Measurements from ENCODE around the gene SMC1B. TPM values are rescaled to one million over a fixed set of nuclear protein-coding genes. Genes with fewer than 3 reads are reported as not detected.
A peak's percentile ranks its signal among the peaks of the same experiment; 100 is the strongest.
"Not testable (repeated sequence)": the region's sequence is repeated elsewhere in the genome, so short reads cannot be mapped to it uniquely, and the experiment has no call there.

SMC1B gene, protein sequence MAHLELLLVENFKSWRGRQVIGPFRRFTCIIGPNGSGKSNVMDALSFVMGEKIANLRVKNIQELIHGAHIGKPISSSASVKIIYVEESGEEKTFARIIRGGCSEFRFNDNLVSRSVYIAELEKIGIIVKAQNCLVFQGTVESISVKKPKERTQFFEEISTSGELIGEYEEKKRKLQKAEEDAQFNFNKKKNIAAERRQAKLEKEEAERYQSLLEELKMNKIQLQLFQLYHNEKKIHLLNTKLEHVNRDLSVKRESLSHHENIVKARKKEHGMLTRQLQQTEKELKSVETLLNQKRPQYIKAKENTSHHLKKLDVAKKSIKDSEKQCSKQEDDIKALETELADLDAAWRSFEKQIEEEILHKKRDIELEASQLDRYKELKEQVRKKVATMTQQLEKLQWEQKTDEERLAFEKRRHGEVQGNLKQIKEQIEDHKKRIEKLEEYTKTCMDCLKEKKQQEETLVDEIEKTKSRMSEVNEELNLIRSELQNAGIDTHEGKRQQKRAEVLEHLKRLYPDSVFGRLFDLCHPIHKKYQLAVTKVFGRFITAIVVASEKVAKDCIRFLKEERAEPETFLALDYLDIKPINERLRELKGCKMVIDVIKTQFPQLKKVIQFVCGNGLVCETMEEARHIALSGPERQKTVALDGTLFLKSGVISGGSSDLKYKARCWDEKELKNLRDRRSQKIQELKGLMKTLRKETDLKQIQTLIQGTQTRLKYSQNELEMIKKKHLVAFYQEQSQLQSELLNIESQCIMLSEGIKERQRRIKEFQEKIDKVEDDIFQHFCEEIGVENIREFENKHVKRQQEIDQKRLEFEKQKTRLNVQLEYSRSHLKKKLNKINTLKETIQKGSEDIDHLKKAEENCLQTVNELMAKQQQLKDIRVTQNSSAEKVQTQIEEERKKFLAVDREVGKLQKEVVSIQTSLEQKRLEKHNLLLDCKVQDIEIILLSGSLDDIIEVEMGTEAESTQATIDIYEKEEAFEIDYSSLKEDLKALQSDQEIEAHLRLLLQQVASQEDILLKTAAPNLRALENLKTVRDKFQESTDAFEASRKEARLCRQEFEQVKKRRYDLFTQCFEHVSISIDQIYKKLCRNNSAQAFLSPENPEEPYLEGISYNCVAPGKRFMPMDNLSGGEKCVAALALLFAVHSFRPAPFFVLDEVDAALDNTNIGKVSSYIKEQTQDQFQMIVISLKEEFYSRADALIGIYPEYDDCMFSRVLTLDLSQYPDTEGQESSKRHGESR
- polyA plus RNA-seq (ENCODE audit: insufficient read length in 4 of 4): under 1 TPM; 0.14 to 0.40 (median 0.18) TPM

DNA sequence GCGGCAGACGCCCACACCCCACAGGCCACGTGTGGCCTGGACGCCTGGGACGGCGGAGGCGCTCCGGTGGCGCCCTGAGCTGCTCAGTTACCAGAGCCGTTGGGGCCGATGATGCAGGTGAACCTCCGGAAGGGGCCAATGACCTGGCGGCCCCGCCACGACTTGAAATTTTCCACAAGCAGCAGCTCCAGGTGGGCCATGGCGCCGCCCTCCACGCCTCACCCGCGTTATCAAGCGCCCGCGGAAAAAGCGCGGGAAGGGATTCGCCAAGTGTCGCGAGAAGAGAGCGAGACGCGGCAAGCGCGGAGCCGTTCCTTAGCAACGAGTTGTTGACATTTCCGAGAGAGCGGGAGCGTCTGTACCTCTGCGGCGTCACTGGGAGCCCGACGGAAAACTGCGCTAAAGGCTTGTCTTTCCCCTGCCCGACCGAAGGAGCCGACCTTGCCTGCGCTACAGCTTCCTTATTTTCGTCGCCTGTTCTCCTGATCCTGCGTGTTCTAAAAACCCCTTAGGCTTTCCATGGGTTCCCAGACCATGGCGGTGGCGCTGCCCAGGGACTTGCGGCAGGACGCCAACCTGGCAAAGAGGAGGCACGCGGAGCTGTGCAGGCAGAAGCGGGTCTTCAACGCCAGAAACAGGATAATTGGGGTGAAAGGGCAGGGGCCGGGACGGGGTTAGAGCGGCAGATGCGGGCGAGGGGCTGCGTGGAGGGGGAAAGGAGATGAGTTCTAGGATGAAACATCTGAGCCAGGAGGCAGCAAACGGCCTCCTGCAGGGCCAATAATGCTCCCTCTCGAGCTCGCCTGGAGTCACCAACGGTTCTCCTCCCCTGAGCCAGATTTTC is at the start of gene SMC1B, which contains the start of gene RIBC2:
Gene SMC1B (minus strand): TSS at position 232 of the 844 bp plus-strand sequence. CDS start 32 bp downstream, at position 200.
Gene RIBC2 (plus strand): TSS at position 326 of the 844 bp plus-strand sequence. CDS start 194 bp downstream, at position 520.
- peak; percentile 74 to 83 (median 77) for DNase-seq (ENCODE audit: low read depth in 4 of 4, low spot score in 3 of 4)

- no peak for DNase-seq (ENCODE audit: low read depth in 4 of 4, low spot score in 3 of 4)
These were observed 48.7 kb upstream of the SMC1B start for GRCh38 chr22:45462034-45462655.

DNA sequence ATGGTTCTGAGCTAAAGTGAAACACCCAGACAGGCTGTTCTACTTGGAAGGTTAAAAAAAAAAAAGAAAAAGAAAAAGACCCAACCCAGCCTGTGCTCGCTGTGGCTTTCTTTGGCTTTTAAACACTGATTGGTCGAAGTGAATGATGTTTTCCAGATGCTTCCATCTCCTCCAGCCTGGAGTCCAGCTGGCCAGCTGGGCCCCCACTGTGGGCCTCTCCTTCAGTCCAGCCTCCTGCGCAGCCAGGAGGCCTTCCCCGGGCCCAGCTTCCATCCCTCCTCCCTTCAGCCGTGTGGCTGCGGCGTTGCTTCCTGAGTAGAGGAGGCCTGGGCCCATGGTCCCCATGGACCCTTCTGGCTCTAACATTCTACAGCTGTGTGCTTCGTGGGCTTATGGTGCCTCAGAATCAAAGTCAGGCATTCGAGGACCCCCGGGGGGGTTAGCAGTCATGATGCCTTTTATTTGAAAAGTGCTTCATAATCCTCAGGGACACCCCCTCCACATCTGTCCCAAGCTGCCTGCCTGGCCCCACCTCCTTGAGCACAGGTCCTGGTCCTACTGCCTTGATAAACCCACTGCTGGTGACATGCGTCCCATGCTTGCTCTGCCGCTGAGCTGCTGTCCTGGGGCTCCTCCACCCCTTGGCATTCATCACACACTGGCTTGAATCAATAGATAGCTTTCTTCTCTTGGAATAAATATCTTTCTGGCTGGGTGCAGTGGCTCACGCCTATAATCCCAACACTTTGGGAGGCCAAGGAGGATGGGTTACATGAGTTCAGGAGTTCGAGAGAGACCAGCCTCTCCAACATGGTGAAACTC is 47.1 kb upstream of the SMC1B start:
- DNase-seq (ENCODE audit: low read depth in 4 of 4, low spot score in 3 of 4): peak; percentile 67 to 73 (median 70)

GRCh38 chr22:45459235-45459634 is 45.8 kb upstream of the SMC1B start:
- DNase-seq (ENCODE audit: low read depth in 4 of 4, low spot score in 3 of 4): no peak

- no peak for DNase-seq (ENCODE audit: low read depth in 4 of 4, low spot score in 3 of 4)
These were observed 45.1 kb upstream of the SMC1B start for GRCh38 chr22:45458532-45458931.

GRCh38 chr22:45456811-45457210 is 43.4 kb upstream of the SMC1B start:
- no peak for DNase-seq (ENCODE audit: low read depth in 4 of 4, low spot score in 3 of 4)

DNA sequence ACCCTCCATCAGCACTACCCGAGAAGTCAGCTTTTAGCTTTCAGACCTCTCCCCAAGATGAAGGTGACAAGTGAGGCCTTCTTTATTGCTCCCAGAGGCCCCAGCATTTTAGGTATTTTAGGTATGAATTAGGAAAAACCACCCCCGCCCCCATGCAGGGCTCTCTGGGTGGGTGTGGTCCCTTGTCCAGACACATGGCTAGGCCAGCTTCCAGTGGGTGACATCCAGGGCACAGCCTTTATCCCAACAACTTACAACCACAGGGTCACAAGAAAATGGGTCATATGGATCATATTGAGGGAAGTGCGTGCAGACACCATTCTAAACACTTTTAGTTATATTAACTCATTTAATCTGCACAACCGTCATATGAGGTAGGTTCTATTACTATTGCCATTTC is 42.2 kb upstream of the SMC1B start:
- DNase-seq (ENCODE audit: low read depth in 4 of 4, low spot score in 3 of 4): no peak

DNA sequence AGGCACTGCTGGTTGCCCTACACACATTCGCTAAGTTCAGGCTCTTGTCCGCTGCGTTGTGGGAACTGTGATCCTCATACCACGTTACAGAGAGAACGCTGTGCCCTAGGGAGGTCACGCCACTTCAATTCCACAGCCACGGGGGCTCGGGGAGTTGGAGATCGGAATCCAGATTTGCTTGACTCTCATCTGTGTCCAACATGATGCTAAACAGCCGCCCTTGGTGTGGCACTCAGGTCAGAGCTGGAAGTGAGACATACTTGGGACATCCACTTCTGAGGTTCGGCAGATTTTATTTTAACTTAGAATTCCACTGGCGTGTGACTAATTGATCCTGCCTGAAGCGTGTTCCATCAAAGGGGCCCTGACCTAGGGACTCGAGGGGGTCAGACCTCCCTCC is 41.8 kb upstream of the SMC1B start:
- DNase-seq (ENCODE audit: low read depth in 4 of 4, low spot score in 3 of 4): no peak

GRCh38 chr22:45454275-45454674 is 40.9 kb upstream of the SMC1B start:
- DNase-seq (ENCODE audit: low read depth in 4 of 4, low spot score in 3 of 4): no peak

DNA sequence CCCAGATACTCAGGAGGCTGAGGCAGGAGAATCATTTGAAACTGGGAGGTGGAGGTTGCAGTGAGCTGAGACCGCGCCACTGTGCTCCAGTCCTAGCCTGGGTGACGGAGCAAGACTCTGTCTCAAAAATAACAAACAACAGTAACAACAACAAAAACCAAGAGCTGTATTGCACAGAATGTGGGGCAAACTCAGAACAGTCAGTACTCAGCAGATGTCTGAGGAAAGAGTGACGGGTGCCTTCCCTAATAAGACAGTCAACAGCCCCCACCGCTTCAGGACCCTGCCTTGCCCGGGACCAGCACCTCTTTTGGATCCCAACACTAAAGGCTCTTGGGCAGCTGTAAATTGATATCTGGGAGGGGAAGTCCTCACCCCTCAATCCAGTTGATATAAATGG is 40.4 kb upstream of the SMC1B start:
- DNase-seq (ENCODE audit: low read depth in 4 of 4, low spot score in 3 of 4): no peak

DNA sequence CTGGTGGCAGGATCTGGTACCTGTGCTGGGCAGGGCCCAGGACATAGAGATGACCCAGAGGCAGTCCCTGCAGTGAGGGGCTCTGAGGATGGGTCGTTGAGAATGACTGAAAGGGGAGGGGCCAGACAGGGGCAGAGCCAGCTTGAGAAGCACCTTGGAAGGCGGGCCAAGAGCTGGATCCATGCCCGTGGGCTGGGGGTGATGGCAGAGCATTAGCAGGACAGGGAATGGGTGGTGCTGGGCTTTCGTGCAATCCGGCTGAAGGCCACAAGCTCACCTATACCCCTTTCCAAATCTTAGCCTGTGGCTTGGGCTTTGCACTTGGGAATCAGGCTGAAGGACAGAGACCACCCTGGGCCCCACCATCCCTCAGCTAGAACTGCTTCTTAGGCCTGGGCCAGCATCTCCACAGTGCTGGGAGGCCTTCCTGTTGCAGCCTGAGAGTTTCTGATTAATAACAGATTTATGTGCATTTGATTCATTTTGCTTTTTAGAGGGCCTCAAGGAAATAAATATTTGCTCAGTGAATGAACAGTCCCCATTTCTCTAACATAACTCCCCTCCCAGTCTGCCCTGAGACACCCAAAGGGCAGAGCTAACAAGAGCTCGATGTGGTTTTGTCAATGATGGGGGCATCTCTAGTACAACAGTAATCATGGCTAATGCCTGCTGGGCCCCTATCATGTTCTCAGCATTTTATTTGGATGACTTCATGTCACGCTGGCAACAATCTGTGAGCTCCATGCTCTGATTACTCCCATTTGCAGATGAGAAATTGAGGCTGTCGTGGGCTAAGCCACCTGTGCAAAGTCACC is 39.4 kb upstream of the SMC1B start:
- DNase-seq (ENCODE audit: low read depth in 4 of 4, low spot score in 3 of 4): no peak

DNA sequence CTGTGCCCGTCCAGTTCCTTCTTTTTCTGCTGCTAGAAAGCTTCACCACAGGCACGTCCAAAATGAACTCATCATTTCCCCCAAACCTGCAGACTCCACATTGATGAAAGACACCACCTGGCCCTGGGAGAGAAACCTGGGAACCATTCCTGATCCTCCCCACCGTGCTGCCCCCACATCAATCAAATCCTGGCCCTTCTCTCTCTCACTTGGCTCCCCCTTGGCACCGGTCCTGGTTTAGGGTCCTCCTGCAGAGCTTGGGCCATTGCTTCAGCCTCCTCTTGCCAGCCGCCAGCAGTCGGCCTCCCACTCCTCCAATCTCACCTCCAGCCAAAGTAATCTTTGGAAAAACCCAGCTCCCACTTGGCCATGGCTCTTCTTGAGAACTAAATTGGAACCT is 38.6 kb upstream of the SMC1B start:
- no peak for DNase-seq (ENCODE audit: low read depth in 4 of 4, low spot score in 3 of 4)

- DNase-seq (ENCODE audit: low read depth in 4 of 4, low spot score in 3 of 4): no peak
These were observed 37.7 kb upstream of the SMC1B start for GRCh38 chr22:45450921-45451651.

- no peak for DNase-seq (ENCODE audit: low read depth in 4 of 4, low spot score in 3 of 4)
These were observed 36.8 kb upstream of the SMC1B start for GRCh38 chr22:45450101-45450785.

GRCh38 chr22:45449442-45449841 is 36.0 kb upstream of the SMC1B start:
- DNase-seq (ENCODE audit: low read depth in 4 of 4, low spot score in 3 of 4): not testable (repeated sequence)

- DNase-seq (ENCODE audit: low read depth in 4 of 4, low spot score in 3 of 4): no peak
These were observed 35.0 kb upstream of the SMC1B start for GRCh38 chr22:45448431-45448830.

Data from right renal pelvis (tissue), 4 donors.